Activated T-cell treated with anti-CD3 and anti-CD28 coated beads, Interleukin-2, amount 50 U/mL, for 4 hours (primary cell): Measurements from ENCODE around the gene PITPNM3. TPM values are rescaled to one million over a fixed set of nuclear protein-coding genes. Genes with fewer than 3 reads are reported as not detected.
"Not testable (repeated sequence)": the region's sequence is repeated elsewhere in the genome, so short reads cannot be mapped to it uniquely, and the experiment has no call there.

Source experiments
- ATAC-seq, 2 donors: fragments of 200-7000 bp; cut with Tn5 transposase; one replicate each; pipeline ENCODE4 v1.10.0; 2021
- DNase-seq: peaks from one replicate; pipeline ENCODE4 v3.0.0-alpha.2; 2020
- H3K27me3 Mint-ChIP-seq: one replicate; pipeline ENCODE4 v1.8.0; 2021; ENCODE audit warnings: low read depth, mixed read lengths
- H3K36me3 Mint-ChIP-seq: one replicate; pipeline ENCODE4 v1.8.0; 2022; ENCODE audit warnings: mixed read lengths; ENCODE audit not compliant: insufficient read depth
- H3K4me1 Mint-ChIP-seq: one replicate; pipeline ENCODE4 v1.8.0; 2021; ENCODE audit warnings: low read depth, mixed read lengths
- H3K4me3 Mint-ChIP-seq: one replicate; pipeline ENCODE4 v1.8.0; 2021; ENCODE audit warnings: mild to moderate bottlenecking, moderate library complexity, mixed read lengths
- H3K9me3 Mint-ChIP-seq: one replicate; pipeline ENCODE4 v1.8.0; 2021; ENCODE audit warnings: mixed read lengths
- total RNA-seq, 3 donors: library from RNA; stranded (reverse); gene quantifications; one replicate each; pipeline ENCODE4 v1.2.1, GENCODE V29; 2021

Gene PITPNM3
- under 1 TPM; 0.33 to 0.58 (median 0.56) TPM for total RNA-seq

DNA sequence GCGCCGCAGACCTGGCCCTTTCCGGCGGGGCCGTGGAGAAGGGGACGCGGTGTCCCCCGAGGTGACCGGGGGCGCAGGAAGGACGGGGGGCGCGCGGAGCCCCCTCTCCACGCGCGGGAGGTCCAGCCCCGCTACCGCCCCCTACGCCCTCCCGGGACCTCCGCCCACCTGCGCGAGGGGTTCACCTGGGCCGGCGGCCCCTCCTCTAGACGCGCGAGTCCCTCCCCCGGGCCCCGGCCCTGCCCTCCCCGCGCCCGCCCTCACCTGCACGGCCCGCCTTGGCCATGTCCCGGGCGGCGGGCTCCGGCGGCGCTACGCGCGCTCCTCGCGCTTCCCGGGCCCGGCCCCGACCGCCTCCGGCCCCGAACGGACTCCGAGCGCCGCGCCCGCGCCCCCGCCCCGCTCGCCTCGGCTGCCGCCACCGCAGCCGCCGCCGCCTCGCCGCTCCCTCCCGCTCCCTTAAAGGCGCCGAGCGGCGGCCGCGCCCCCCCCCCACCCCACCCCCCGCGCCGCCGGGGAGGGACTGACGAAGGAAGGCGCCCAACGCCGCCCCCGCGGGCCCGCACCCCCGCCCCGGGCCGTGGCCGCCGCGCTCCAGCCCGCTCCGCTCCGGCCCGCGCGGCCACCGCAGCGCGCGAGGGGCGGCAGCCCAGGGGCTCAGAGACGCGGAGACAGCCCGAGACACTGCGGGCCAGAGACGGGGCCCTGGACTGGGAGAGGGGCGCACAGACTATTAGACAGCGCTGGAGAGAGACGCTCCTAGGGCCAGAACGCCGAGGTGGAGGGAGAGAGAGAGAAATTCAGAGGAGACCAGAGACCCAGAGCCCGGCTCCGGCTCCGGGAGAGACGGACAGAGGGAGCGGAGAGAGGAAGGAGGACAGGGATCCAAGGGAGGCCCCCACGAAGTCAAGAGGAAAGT, at the start of gene PITPNM3:
Gene PITPNM3, minus strand, starts transcription at position 435 of the 919 bp plus-strand sequence. Its CDS starts 149 bp downstream, at position 286.
- ATAC-seq (peak; percentile 35 to 36), DNase-seq (no peak)
- no peaks in the 10 kb centered on the region for H3K9me3 Mint-ChIP-seq
- peak within 1 kb of the TSS; percentile 68 for H3K4me3 Mint-ChIP-seq
- H3K27me3 Mint-ChIP-seq: peaks cover 42% of the 10 kb centered on the region
- no peaks in the 10 kb centered on the region for H3K36me3 Mint-ChIP-seq
- peaks cover 11% of the 10 kb centered on the region for H3K4me1 Mint-ChIP-seq

DNA sequence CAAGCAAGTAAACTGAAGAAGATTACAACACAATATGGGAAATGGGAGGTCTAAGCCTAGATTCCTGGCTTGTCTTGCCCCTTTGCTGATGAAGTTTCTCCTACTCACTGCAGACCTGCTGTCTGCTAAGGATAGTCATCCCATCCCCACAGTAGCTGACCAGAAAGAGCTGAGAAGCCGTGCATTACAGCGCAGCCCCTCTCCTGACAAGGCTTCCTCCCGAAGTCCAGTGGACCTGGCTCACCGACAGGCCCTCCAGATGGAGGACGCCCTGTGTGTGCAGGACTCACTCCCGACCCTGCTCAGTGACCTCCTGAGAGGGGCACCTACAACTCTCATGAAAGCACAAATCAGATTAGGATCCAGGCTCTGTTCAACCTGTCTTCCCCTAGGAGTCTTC, 48.8 kb upstream of the PITPNM3 start:
- ATAC-seq (no peak), DNase-seq (no peak)
- H3K4me1 Mint-ChIP-seq: peaks cover 1% of the 10 kb centered on the region
- H3K27me3 Mint-ChIP-seq: no peaks in the 10 kb centered on the region
- H3K36me3 Mint-ChIP-seq: peaks cover 57% of the 10 kb centered on the region
- no peak overlapping the region for H3K4me3 Mint-ChIP-seq
- H3K9me3 Mint-ChIP-seq: no peaks in the 10 kb centered on the region

DNA sequence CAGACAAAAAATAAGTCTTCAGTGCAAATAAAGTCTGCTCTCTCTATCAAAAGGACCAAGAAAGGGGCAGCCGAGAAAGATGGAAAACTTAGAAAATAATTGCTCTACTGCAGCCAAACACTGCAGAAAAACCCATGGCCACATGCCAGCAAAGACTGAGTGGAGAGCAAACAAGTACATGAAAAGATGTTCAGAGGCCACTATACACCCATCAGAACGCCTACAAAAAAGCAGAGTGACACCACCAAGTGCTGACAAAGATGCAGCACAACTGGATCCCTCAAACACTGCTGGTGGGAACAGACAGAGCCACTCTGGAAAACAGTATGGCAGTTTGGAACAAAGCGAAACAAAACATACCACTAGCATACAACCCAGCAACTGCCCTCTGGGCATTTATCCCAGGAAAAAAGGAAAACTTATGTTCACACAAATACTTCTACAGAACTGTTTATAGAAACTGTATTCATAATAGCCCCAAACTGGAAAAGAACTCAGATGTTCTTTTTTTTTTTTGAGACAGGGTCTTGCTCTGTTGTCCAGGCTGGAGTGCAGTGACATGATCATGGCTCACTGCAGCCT, 47.5 kb upstream of the PITPNM3 start:
- Mint-ChIP-seq H3K4me3 (no peak overlapping the region), H3K36me3 (peaks cover 58% of the 10 kb centered on the region), H3K4me1 (peaks cover 1% of the 10 kb centered on the region), H3K9me3 (no peaks in the 10 kb centered on the region), H3K27me3 (no peaks in the 10 kb centered on the region)
- ATAC-seq (no peak), DNase-seq (no peak)

DNA sequence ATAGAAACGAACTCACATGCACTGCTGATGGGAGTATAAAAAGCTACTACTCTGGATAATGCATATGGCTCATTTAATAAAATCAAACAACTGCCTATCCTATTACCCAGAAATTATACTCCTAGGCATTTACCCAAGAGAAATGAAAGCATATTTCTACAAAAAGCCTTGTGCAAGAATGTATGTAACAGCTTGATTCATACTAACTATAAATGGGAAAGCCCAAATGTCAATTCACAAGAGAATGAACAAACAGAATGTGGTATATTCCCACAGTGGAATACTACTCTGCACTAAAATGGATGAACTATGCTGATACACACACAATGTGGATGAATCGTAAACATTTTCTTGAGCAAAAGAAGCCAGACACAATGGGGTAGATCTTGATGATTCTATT, 45.8 kb upstream of the PITPNM3 start:
- no peak for DNase-seq
- H3K4me3 Mint-ChIP-seq: no peak overlapping the region
- no peaks in the 10 kb centered on the region for H3K27me3 Mint-ChIP-seq
- peaks cover 57% of the 10 kb centered on the region for H3K36me3 Mint-ChIP-seq
- H3K9me3 Mint-ChIP-seq: no peaks in the 10 kb centered on the region
- no peak for ATAC-seq
- H3K4me1 Mint-ChIP-seq: peaks cover 1% of the 10 kb centered on the region

DNA sequence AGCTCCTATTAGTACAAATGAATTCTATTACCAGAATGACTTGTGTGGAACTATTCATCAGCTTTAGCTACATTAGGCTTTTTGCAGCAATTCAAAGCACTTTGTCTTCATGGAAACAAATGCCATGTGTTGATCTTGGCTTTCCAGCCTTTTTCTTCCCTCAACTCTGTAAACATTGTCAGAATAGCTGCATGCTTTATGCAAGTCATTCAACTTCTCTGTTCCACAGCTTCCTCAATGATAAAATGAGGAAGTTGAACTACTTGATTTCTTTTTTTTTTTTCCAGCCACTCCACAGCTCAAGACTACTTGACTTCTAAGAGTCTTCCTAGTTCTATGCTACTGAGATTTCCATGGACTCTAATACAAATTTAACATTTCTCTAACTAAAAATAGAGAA, 43.0 kb upstream of the PITPNM3 start:
- DNase-seq (no peak), ATAC-seq (no peak)
- H3K9me3 Mint-ChIP-seq: no peaks in the 10 kb centered on the region
- peaks cover 59% of the 10 kb centered on the region for H3K36me3 Mint-ChIP-seq
- H3K4me1 Mint-ChIP-seq: peaks cover 1% of the 10 kb centered on the region
- H3K27me3 Mint-ChIP-seq: no peaks in the 10 kb centered on the region
- no peak overlapping the region for H3K4me3 Mint-ChIP-seq

DNA sequence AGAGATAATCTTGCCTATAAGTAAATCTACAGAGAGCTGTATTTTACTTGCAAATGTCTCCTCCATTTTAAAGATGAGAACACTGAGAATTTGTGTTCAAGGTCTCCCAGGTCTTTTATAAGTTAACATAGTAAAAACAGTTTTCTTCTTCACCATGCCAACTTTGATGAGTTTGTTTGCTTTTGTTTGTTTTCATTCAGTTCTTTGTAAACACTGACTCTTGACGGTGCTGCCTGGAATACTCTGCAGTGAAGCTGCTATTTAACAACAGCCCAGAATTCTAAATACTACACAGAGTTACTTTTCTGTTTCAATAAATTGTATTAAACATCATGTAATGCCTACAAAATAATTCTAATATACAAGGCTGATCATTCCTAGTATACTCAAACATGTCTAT, 41.4 kb upstream of the PITPNM3 start:
- no peak for DNase-seq
- no peaks in the 10 kb centered on the region for H3K4me1 Mint-ChIP-seq
- H3K9me3 Mint-ChIP-seq: no peaks in the 10 kb centered on the region
- ATAC-seq: no peak
- H3K36me3 Mint-ChIP-seq: peaks cover 52% of the 10 kb centered on the region
- no peaks in the 10 kb centered on the region for H3K27me3 Mint-ChIP-seq
- no peak overlapping the region for H3K4me3 Mint-ChIP-seq

DNA sequence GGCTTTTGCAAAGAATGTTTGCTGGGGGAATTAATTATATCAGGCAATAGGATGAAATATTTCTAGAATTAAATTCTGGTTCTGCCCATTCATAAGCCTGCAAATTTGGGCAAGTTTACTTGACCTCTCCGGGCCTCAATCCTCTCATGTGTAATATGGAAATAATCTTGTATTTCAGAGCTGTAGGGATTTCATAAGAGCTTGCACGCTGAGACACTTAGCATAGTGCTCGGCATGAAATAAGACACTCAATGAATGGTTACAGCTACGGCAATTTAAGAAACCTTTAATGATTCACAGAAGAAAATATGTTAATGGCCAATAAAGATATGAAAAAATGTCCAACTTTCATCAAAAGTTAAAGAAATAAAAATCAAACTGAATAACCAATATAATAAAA, 40.6 kb upstream of the PITPNM3 start:
- Mint-ChIP-seq H3K9me3 (no peaks in the 10 kb centered on the region), H3K4me1 (no peaks in the 10 kb centered on the region), H3K4me3 (no peak overlapping the region), H3K36me3 (peaks cover 56% of the 10 kb centered on the region), H3K27me3 (no peaks in the 10 kb centered on the region)
- ATAC-seq: no peak
- no peak for DNase-seq

DNA sequence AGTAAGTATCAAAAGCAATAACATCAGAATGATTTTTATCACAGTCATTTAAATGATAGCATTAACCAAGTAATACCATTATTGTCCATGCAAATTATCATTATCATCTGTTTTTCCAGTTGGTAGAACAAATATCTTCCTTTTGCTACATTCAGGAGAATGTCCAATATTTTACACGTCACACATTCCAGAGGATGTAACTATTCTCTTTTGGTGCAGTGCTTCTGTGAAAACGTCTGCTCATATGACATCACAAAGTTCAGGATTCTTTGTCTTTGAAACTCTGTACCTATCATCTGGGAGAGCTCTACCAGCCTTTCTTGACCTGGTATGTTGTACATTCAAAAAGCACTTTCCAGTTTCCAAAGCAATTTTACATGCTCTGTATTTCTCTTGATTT, 40.2 kb upstream of the PITPNM3 start:
- DNase-seq (no peak), ATAC-seq (no peak)
- Mint-ChIP-seq H3K9me3 (no peaks in the 10 kb centered on the region), H3K36me3 (peaks cover 57% of the 10 kb centered on the region), H3K4me1 (no peaks in the 10 kb centered on the region), H3K4me3 (no peak overlapping the region), H3K27me3 (no peaks in the 10 kb centered on the region)

DNA sequence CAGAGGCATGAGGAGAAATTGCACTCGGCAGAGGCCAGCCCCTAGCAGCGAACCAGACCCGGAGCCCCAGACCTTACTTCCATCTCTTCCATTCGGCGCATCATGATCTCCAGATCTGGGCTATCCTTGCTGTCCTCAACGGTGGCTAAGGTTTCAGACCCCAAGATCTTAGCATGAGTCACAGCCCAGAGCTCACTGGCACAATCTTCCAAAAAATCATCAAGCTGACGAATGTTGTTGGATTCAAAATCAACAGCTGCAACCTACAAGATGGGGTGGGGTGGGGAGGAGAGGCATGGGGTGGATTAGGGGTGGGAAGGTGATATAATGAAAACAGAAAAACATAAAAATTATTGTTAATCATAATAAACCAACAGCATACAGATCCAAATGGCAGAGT, 39.7 kb upstream of the PITPNM3 start:
- H3K36me3 Mint-ChIP-seq: peaks cover 55% of the 10 kb centered on the region

DNA sequence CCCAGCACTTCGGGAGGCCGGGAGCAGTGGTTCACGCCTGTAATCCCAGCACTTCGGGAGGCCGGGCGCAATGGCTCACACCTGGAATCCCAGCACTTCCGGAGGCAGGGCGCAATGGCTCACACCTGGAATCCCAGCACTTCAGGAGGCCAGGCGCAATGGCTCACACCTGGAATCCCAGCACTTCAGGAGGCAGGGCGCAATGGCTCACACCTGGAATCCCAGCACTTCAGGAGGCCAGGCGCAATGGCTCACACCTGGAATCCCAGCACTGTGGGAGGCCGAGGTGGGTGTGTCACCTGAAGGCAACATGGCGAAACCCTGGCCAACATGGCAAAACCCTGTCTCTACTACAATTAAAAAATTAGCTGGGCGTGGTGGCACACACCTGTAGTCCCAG, 37.0 kb upstream of the PITPNM3 start:
- not testable (repeated sequence) for H3K27me3 Mint-ChIP-seq, DNase-seq, H3K9me3 Mint-ChIP-seq, H3K4me1 Mint-ChIP-seq, ATAC-seq, H3K4me3 Mint-ChIP-seq
- peaks cover 59% of the 10 kb centered on the region for H3K36me3 Mint-ChIP-seq

More for the DNA sequence above, 39.7 kb upstream of the PITPNM3 start:
- Mint-ChIP-seq H3K4me1 (no peaks in the 10 kb centered on the region), H3K27me3 (no peaks in the 10 kb centered on the region), H3K9me3 (no peaks in the 10 kb centered on the region), H3K4me3 (no peak overlapping the region)
- ATAC-seq (no peak), DNase-seq (no peak)

DNA sequence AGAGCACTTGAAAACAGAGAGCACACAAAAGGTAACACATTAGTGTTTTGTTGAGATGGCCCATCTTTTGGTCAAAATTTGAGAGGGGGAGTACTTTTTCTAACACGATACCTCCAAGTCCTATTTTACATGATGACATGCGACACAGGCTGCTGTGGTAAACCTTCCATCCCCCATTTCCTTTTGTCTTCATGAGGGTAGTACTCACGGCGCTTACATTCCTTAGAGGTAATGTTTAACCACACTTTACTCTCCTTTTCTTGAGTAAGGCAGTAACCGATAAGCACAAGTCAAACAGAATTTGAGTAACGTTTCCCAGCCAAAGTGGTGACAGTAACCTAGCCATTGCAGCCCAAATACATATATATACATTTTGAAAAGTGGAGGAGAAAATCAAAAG, 35.8 kb upstream of the PITPNM3 start:
- Mint-ChIP-seq H3K4me1 (no peaks in the 10 kb centered on the region), H3K4me3 (no peak overlapping the region), H3K36me3 (peaks cover 64% of the 10 kb centered on the region), H3K9me3 (no peaks in the 10 kb centered on the region), H3K27me3 (no peaks in the 10 kb centered on the region)
- no peak for ATAC-seq
- no peak for DNase-seq

DNA sequence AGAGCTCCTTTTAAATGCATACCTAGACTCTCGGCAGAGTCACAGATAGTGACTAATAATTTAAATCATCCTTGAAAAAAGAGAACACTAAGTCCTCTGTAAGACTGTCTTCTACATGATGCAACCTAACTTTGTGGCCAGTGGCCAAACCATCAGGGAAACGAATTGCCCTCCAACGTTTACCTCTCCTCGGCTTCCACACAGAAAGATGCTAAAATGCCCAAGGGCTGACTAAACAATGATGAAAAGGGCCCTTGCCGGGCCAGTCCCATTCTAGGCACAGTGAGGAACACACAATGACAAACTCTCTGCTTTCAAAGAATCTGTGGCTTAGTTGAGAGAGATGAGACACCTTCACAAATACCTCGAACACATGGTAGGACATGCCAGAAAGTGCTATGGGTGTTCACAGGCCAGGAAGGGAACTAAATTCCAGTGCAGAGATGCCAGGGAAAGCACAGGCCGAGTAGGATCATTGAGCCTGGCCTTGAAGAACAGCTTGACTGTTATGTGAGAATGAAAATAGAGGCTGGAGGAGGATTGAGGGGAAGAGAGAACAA, 35.3 kb upstream of the PITPNM3 start:
- no peaks in the 10 kb centered on the region for H3K27me3 Mint-ChIP-seq
- ATAC-seq (no peak), DNase-seq (no peak)
- no peak overlapping the region for H3K4me3 Mint-ChIP-seq
- H3K4me1 Mint-ChIP-seq: no peaks in the 10 kb centered on the region
- no peaks in the 10 kb centered on the region for H3K9me3 Mint-ChIP-seq
- peaks cover 61% of the 10 kb centered on the region for H3K36me3 Mint-ChIP-seq

DNA sequence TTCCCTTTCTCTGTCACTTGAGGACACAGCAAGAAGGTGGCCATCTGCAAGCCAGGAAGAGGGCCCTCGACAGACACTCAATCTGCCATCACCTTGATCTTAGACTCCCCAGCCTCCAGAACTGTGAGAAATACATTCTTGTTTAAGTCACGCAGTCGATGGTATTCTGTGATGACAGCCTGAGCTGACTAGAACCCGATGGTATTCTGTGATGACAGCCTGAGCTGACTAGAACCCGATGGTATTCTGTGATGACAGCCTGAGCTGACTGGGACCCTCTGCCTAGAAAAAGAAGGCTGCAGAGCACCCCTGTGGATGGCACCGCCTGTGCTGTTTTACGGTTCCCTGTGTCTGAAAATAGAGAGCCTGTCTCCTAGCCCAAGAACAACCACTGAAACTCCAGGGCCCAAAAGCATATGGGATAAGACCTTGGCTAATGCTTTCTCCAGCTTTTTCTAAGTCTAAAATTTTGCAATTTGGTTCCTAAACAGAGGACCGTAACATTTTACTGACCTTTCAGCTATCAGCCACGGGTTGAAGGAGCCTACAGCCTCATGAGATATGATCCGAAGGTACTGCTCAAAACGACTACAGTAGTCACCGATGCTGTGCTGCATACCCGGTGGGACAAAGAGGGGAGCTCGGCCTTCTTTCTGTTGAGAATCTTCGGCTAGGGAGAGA, 33.1 kb upstream of the PITPNM3 start:
- no peak overlapping the region for H3K4me3 Mint-ChIP-seq
- peaks cover 6% of the 10 kb centered on the region for H3K9me3 Mint-ChIP-seq
- ATAC-seq: no peak
- no peak for DNase-seq
- H3K4me1 Mint-ChIP-seq: no peaks in the 10 kb centered on the region
- no peaks in the 10 kb centered on the region for H3K27me3 Mint-ChIP-seq
- H3K36me3 Mint-ChIP-seq: peaks cover 68% of the 10 kb centered on the region

DNA sequence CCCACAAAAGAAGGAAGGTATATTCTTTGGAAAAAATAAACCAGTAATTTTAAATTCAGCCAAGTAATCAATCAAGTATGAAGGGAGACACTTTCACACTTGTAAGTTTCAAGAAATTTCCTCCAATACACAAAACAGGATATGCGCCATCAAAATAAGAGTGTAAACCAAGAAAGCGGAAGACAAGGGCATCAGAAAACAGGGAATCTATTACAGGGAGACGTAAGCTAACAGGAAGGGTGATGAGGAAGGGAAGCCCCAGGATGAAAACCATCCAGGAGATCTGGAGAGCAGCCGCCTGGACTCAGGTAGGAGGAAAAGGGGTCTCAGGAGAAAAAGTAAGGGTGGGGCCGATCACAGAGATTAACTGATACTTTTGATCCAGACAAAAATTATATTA, 31.8 kb upstream of the PITPNM3 start:
- H3K9me3 Mint-ChIP-seq: peaks cover 6% of the 10 kb centered on the region
- peaks cover 78% of the 10 kb centered on the region for H3K36me3 Mint-ChIP-seq
- H3K27me3 Mint-ChIP-seq: no peaks in the 10 kb centered on the region
- DNase-seq (no peak), ATAC-seq (no peak)
- no peak overlapping the region for H3K4me3 Mint-ChIP-seq
- H3K4me1 Mint-ChIP-seq: no peaks in the 10 kb centered on the region
